A673 (cell line): ENCODE measurements around the gene F3.
"Not testable (repeated sequence)": the region's sequence is repeated elsewhere in the genome, so short reads cannot be mapped to it uniquely, and the experiment has no call there.

Experiments
- EZH2 ChIP-seq: fragments of 200-600 bp; sonication (generic); IDR thresholded peaks from 2 replicates; pipeline ENCODE4 v1.6.1; 2017; ENCODE audit warnings: borderline replicate concordance, low read depth, mild to moderate bottlenecking, mixed read lengths, antibody characterized with exemption, low read length; ENCODE audit not compliant: poor library complexity, severe bottlenecking
- TF ChIP-seq, protein P1 (sequence below): fragments of 300-800, 200-600 bp; sonication (generic); conservative IDR thresholded peaks from 2 replicates; pipeline ENCODE4 v1.5.1; 2017; ENCODE audit warnings: low read depth, mild to moderate bottlenecking, antibody characterized with exemption, low read length, moderate library complexity, mixed read lengths

DNA sequence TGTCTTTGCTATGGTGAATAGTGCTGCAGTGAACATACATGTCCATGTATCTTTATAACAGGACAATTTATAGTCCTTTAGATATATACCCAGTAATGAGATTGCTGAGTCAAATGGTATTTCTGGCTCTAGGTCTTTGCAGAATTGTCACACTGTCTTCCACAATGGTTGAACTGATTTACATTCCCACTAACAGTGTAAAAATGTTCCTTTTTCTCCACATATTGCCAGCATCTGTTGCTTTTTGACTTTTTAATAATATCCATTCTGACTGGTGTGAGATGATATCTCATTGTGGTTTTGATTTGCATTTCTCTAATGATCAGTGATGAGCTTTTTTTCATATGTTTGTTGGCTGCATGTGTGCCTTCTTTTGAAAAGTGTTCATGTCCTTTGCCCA, 32.4 kb upstream of the F3 start:
- TF ChIP-seq, protein P1, sequence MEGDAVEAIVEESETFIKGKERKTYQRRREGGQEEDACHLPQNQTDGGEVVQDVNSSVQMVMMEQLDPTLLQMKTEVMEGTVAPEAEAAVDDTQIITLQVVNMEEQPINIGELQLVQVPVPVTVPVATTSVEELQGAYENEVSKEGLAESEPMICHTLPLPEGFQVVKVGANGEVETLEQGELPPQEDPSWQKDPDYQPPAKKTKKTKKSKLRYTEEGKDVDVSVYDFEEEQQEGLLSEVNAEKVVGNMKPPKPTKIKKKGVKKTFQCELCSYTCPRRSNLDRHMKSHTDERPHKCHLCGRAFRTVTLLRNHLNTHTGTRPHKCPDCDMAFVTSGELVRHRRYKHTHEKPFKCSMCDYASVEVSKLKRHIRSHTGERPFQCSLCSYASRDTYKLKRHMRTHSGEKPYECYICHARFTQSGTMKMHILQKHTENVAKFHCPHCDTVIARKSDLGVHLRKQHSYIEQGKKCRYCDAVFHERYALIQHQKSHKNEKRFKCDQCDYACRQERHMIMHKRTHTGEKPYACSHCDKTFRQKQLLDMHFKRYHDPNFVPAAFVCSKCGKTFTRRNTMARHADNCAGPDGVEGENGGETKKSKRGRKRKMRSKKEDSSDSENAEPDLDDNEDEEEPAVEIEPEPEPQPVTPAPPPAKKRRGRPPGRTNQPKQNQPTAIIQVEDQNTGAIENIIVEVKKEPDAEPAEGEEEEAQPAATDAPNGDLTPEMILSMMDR = not testable (repeated sequence)
- TF ChIP-seq EZH2 = not testable (repeated sequence)
